HepG2 (cell line): ENCODE measurements around the gene DYNC1LI2. TPM values are rescaled to one million over a fixed set of nuclear protein-coding genes. Genes with fewer than 3 reads are reported as not detected.

ENCODE experiments used
- ATAC-seq: fragments of 200-7000 bp; cut with Tn5 transposase; 3 replicates; pipeline ENCODE4 v1.9.1; 2020; ENCODE audit warnings: mild to moderate bottlenecking, moderate library complexity
- BruUV-seq: library from RNA; stranded (reverse); fragments of 400-500 nt; replicated peaks from 2 replicates; lab custom pipeline; 2021; lab: Mats Ljungman, UMichigan
- CTCF ChIA-PET: fragments of 300-600 bp; formaldehyde crosslinking; extraction: SDS; loops from one replicate; lab custom pipeline; 2021; ENCODE audit warnings: low total read pairs, inconsistent platforms, low intra/inter-chr PET ratio; lab: Yijun Ruan, JAX
- POLR2A ChIA-PET: fragments of 350-600 bp; sonication (Branson Sonifier 250); formaldehyde crosslinking; loops from one replicate; lab custom pipeline; 2020; ENCODE audit warnings: antibody characterized with exemption, inconsistent platforms; lab: Yijun Ruan, JAX
- DNase-seq: peaks from one replicate; pipeline ENCODE4 v3.0.0-alpha.2; 2015; ENCODE audit warnings: low spot score
- FAIRE-seq: peaks from 3 replicates; lab custom pipeline; 2011; peaks lifted over from hg19 to GRCh38; lab: Jason Lieb, UNC
- H2AFZ ChIP-seq: one replicate; pipeline ENCODE4 v1.6.1; 2011; ENCODE audit warnings: low read length, inconsistent platforms
- H3K27ac ChIP-seq: fragments of 300-600 bp; 3 replicates; pipeline ENCODE4 v1.8.0; 2011; ENCODE audit warnings: mixed run types, mild to moderate bottlenecking, mixed read lengths, low read length, inconsistent platforms; ENCODE audit not compliant: insufficient read depth; ENCODE audit errors: extremely low read length
- H3K27me3 ChIP-seq, 2 experiments: fragments of 200-600 bp in 1 of 2; 2 replicates in 1 of 2; 3 replicates in 1 of 2; pipeline versions ENCODE4 v1.6.0 to v1.8.0; 2011; ENCODE audit warnings: low read length in 2 of 2, mild to moderate bottlenecking in 2 of 2, moderate library complexity in 2 of 2, inconsistent platforms in 1 of 2; ENCODE audit not compliant: insufficient read depth in 2 of 2, control insufficient read depth in 1 of 2
- H3K36me3 ChIP-seq, 2 experiments: fragments of 200-600 bp in 1 of 2; replicated peaks in 1 of 2; 2 replicates in 1 of 2; 3 replicates in 1 of 2; pipeline versions ENCODE4 v1.5.1 to v1.8.0; 2011; ENCODE audit warnings: low read length in 2 of 2, inconsistent platforms in 1 of 2; ENCODE audit not compliant: insufficient read depth in 2 of 2, control insufficient read depth in 1 of 2
- H3K4me1 ChIP-seq: 2 replicates; pipeline ENCODE4 v1.5.1; 2012; ENCODE audit warnings: low read length, inconsistent platforms; ENCODE audit not compliant: insufficient read depth
- H3K4me2 ChIP-seq: 2 replicates; pipeline ENCODE4 v1.6.0; 2011; ENCODE audit warnings: low read depth, low read length, inconsistent platforms
- H3K4me3 ChIP-seq, 3 experiments: fragments of 200-600 bp in 1 of 3; sonication (generic), shearing (Covaris generic) in 1 of 3; replicated peaks in 1 of 3; 2 replicates each; pipeline ENCODE4 v1.5.1; 2011 to 2016; ENCODE audit warnings: low read length in 3 of 3, inconsistent platforms in 2 of 3, low read depth in 2 of 3, mild to moderate bottlenecking in 2 of 3, control low read depth in 1 of 3, mixed read lengths in 1 of 3; ENCODE audit not compliant: insufficient read depth in 1 of 3
- H3K79me2 ChIP-seq: one replicate; pipeline ENCODE4 v1.6.1; 2011; ENCODE audit warnings: low read length, inconsistent platforms; ENCODE audit not compliant: insufficient read depth
- H3K9ac ChIP-seq: 2 replicates; pipeline ENCODE4 v1.6.0; 2011; ENCODE audit warnings: mild to moderate bottlenecking, low read depth, low read length, inconsistent platforms; ENCODE audit not compliant: insufficient read depth
- H3K9me3 ChIP-seq: 2 replicates; pipeline ENCODE4 v1.5.1; 2012; ENCODE audit warnings: mild to moderate bottlenecking, low read length
- H4K20me1 ChIP-seq: 2 replicates; pipeline ENCODE4 v1.6.0; 2011; ENCODE audit warnings: inconsistent platforms, mild to moderate bottlenecking, low read length, moderate library complexity; ENCODE audit not compliant: insufficient read depth
- AKAP8 ChIP-seq: sonication (generic); formaldehyde crosslinking; IDR thresholded peaks from 2 replicates; pipeline ENCODE4 v1.5.1; 2020; ENCODE audit warnings: mild to moderate bottlenecking, missing genetic modification reagents
- ARNT ChIP-seq: fragments of 450-650 bp; IDR thresholded peaks from 2 replicates; pipeline ENCODE4 v1.6.1; 2017
- ATM ChIP-seq: fragments of 450-650 bp; IDR thresholded peaks from 2 replicates; pipeline ENCODE4 v1.7.1; 2017; ENCODE audit warnings: mild to moderate bottlenecking, borderline replicate concordance
- ERF ChIP-seq: IDR thresholded peaks from 2 replicates; pipeline ENCODE4 v1.6.1; 2018; ENCODE audit warnings: missing biosample characterization, missing genetic modification reagents
- GATA4 ChIP-seq: sonication (generic); IDR thresholded peaks from 2 replicates; pipeline ENCODE4 v1.6.1; 2016; ENCODE audit warnings: antibody characterized with exemption, low read depth, borderline replicate concordance
- HOXA7 ChIP-seq: sonication (generic); formaldehyde crosslinking; IDR thresholded peaks from 2 replicates; pipeline ENCODE4 v1.8.1; 2022; ENCODE audit warnings: mild to moderate bottlenecking, missing genetic modification reagents, moderate library complexity
- PAX8 ChIP-seq: sonication (generic); formaldehyde crosslinking; IDR thresholded peaks from 2 replicates; pipeline ENCODE4 v1.8.0; 2022; ENCODE audit warnings: mild to moderate bottlenecking, missing genetic modification reagents, borderline replicate concordance
- REL ChIP-seq: sonication (generic); formaldehyde crosslinking; conservative IDR thresholded peaks from 2 replicates; pipeline ENCODE4 v1.8.0; 2022; ENCODE audit warnings: mild to moderate bottlenecking, missing genetic modification reagents, moderate library complexity
- RORA ChIP-seq: sonication (generic); formaldehyde crosslinking; IDR thresholded peaks from 2 replicates; pipeline ENCODE4 v1.5.0; 2020; ENCODE audit warnings: mild to moderate bottlenecking, missing genetic modification reagents, moderate library complexity
- SALL2 ChIP-seq: sonication (generic); formaldehyde crosslinking; IDR thresholded peaks from 2 replicates; pipeline ENCODE4 v1.8.1; 2023; ENCODE audit warnings: mild to moderate bottlenecking, missing genetic modification reagents, inconsistent platforms
- SIX4 ChIP-seq: sonication (generic); formaldehyde crosslinking; IDR thresholded peaks from 2 replicates; pipeline ENCODE4 v1.4.0; 2020; ENCODE audit warnings: missing genetic modification reagents
- SMC3 ChIP-seq: IDR thresholded peaks from 2 replicates; pipeline ENCODE4 v1.6.1; 2011; ENCODE audit warnings: low read length, improper control_type of control experiment
- TCF12 ChIP-seq, 2 experiments: fragments of 450-650 bp in 1 of 2; sonication (generic) in 1 of 2; formaldehyde crosslinking in 1 of 2; IDR thresholded peaks; 2 replicates each; pipeline versions ENCODE4 v1.6.1 to v1.8.0; 2017 to 2022; ENCODE audit warnings: antibody characterized with exemption in 1 of 2, mild to moderate bottlenecking in 1 of 2, missing genetic modification reagents in 1 of 2, moderate library complexity in 1 of 2
- TRIM24 ChIP-seq: sonication (generic); formaldehyde crosslinking; IDR thresholded peaks from 2 replicates; pipeline ENCODE4 v1.8.0; 2022; ENCODE audit warnings: mild to moderate bottlenecking, missing genetic modification reagents
- ZBTB20 ChIP-seq: sonication (generic); formaldehyde crosslinking; IDR thresholded peaks from 2 replicates; pipeline ENCODE4 v1.8.1; 2023; ENCODE audit warnings: missing genetic modification reagents, low read depth, mild to moderate bottlenecking, borderline replicate concordance
- ZBTB7B ChIP-seq: sonication (generic); formaldehyde crosslinking; IDR thresholded peaks from 2 replicates; pipeline ENCODE4 v1.4.0; 2020; ENCODE audit warnings: missing genetic modification reagents
- ZNF224 ChIP-seq: sonication (generic); formaldehyde crosslinking; IDR thresholded peaks from 2 replicates; pipeline ENCODE4 v1.5.0; 2020; ENCODE audit warnings: mild to moderate bottlenecking, missing genetic modification reagents
- ZNF567 ChIP-seq: sonication (generic); formaldehyde crosslinking; IDR thresholded peaks from 2 replicates; pipeline ENCODE4 v1.8.1; 2023; ENCODE audit warnings: mild to moderate bottlenecking, missing genetic modification reagents, borderline replicate concordance
- ZNF652 ChIP-seq: IDR thresholded peaks from 2 replicates; pipeline ENCODE4 v1.6.1; 2016; ENCODE audit warnings: low read depth, borderline replicate concordance
- ZNF724P ChIP-seq: sonication (generic); formaldehyde crosslinking; IDR thresholded peaks from 2 replicates; pipeline ENCODE4 v1.8.0; 2022; ENCODE audit warnings: missing genetic modification reagents, borderline replicate concordance
- ZNF747 ChIP-seq: sonication (generic); formaldehyde crosslinking; IDR thresholded peaks from 2 replicates; pipeline ENCODE4 v1.8.1; 2023; ENCODE audit warnings: missing genetic modification reagents, mild to moderate bottlenecking, borderline replicate concordance
- ZSCAN25 ChIP-seq: sonication (generic); formaldehyde crosslinking; IDR thresholded peaks from 2 replicates; pipeline ENCODE4 v1.8.0; 2022; ENCODE audit warnings: mild to moderate bottlenecking, missing genetic modification reagents
- WGBS: methylation state at CpG from one replicate; pipeline ENCODE4 v1.1.6; 2017; ENCODE audit warnings: low lambda C conversion rate; 5-methylcytosine and 5-hydroxymethylcytosine counted together
- in situ Hi-C: cut with HindIII; loops from 2 replicates; pipeline ENCODE4 v1.10.0; 2017; ENCODE audit warnings: low pct_unique_long_range_greater_than_20kb; ENCODE audit not compliant: extremely low pct_ligation_motif_present
- intact Hi-C: fragments of 100-400 bp; cut with micrococcal nuclease; formaldehyde crosslinking; loops from one replicate; pipeline ENCODE4 v1.10.0; 2022; ENCODE audit not compliant: unreplicated experiment
- polyA plus RNA-seq, 8 experiments: library from polyadenylated mRNA; depleted of rRNA in 3 of 8; stranded (reverse) in 7 of 8; unstranded in 1 of 8; fragments of >200 nt; fragmentation: Illumina TruSeq in 4 of 8; extraction: Trizol in 4 of 8; gene quantifications; 2 replicates each; pipeline versions ENCODE4 v1.2.1 to v1.2.3, GENCODE V29; 2011 to 2016; ENCODE audit warnings: low read depth in 4 of 8, missing spikeins in 1 of 8, mixed read lengths in 1 of 8; ENCODE audit not compliant: insufficient read depth in 1 of 8
- total RNA-seq, 5 experiments: library from RNA; depleted of rRNA; stranded (reverse); fragments of >200 nt; fragmentation: Illumina TruSeq; extraction: Trizol; gene quantifications; 2 replicates each; pipeline ENCODE4 v1.2.3, GENCODE V29; 2016; ENCODE audit warnings: low read depth in 1 of 5
- TF ChIP-seq, protein P1 (sequence below): IDR thresholded peaks from 2 replicates; pipeline ENCODE4 v1.6.1; 2016; ENCODE audit warnings: low read depth, control low read depth
- TF ChIP-seq, protein P2 (sequence below): sonication (generic); formaldehyde crosslinking; IDR thresholded peaks from 2 replicates; pipeline ENCODE4 v1.4.0; 2020; ENCODE audit warnings: missing genetic modification reagents

DYNC1LI2 gene
- total and polyA plus RNA-seq, 2 of the 13 experiments (the other 11 are each of a cell fraction or from before 2014, with no cell fraction given): 65.5 to 135 TPM

DNA sequence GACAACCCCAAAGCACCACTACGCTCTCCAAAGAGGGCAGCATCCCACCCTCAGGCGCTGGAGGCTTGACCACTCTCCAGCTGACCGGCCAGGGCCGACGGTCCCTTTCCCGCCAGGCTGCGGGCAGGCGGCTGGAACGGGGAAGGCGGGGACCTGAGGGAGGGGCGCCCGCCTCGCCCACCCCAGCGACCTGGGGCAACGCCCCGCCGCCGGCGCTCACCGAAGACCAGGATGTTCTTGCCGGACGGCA, 431 bp downstream of the DYNC1LI2 start:
- BruUV-seq: TSS peak; percentile 64
- TF ChIP-seq RORA (CRISPR knock-in tag) (no peak), SALL2 (peak; percentile 21; the same call in 1 of the 2 replicates), ZSCAN25 (no peak), ATM (no peak), ZNF567 (CRISPR knock-in tag) (no peak), AKAP8 (CRISPR knock-in tag) (no peak), ARNT (no peak), SIX4 (CRISPR knock-in tag) (no peak), TCF12 (IDR thresholded peaks at IDR 0.05) (no peak), TCF12 (CRISPR knock-in tag; IDR thresholded peaks at IDR 0.05) (no peak), REL (CRISPR knock-in tag) (no peak), ZNF224 (CRISPR knock-in tag) (no peak), HOXA7 (CRISPR knock-in tag) (no peak), ZNF724P (CRISPR knock-in tag) (no peak; the same call in 1 of the 2 replicates), SMC3 (no peak), ZNF652 (CRISPR knock-in tag) (no peak), GATA4 (no peak), ERF (CRISPR knock-in tag) (no peak), ZNF747 (CRISPR knock-in tag) (peak; percentile 30; the same call in 1 of the 2 replicates), PAX8 (CRISPR knock-in tag) (peak; percentile 75; the same call in 1 of the 2 replicates), ZBTB20 (CRISPR knock-in tag) (no peak), TRIM24 (CRISPR knock-in tag) (no peak), ZBTB7B (CRISPR knock-in tag) (0 out of 2 replicates have a peak, but pooled peaks have one; percentile 53)
- TF ChIP-seq, protein P1, sequence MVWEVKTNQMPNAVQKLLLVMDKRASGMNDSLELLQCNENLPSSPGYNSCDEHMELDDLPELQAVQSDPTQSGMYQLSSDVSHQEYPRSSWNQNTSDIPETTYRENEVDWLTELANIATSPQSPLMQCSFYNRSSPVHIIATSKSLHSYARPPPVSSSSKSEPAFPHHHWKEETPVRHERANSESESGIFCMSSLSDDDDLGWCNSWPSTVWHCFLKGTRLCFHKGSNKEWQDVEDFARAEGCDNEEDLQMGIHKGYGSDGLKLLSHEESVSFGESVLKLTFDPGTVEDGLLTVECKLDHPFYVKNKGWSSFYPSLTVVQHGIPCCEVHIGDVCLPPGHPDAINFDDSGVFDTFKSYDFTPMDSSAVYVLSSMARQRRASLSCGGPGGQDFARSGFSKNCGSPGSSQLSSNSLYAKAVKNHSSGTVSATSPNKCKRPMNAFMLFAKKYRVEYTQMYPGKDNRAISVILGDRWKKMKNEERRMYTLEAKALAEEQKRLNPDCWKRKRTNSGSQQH (CRISPR knock-in tag): peak; percentile 63; the same call in 1 of the 2 replicates
- TF ChIP-seq, protein P2, sequence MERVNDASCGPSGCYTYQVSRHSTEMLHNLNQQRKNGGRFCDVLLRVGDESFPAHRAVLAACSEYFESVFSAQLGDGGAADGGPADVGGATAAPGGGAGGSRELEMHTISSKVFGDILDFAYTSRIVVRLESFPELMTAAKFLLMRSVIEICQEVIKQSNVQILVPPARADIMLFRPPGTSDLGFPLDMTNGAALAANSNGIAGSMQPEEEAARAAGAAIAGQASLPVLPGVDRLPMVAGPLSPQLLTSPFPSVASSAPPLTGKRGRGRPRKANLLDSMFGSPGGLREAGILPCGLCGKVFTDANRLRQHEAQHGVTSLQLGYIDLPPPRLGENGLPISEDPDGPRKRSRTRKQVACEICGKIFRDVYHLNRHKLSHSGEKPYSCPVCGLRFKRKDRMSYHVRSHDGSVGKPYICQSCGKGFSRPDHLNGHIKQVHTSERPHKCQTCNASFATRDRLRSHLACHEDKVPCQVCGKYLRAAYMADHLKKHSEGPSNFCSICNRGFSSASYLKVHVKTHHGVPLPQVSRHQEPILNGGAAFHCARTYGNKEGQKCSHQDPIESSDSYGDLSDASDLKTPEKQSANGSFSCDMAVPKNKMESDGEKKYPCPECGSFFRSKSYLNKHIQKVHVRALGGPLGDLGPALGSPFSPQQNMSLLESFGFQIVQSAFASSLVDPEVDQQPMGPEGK (CRISPR knock-in tag): peak; percentile 70

More for the DNA sequence above, 431 bp downstream of the DYNC1LI2 start:
- ATAC-seq (peak; percentile 65), FAIRE-seq (no peak), DNase-seq (no peak)
- Histone ChIP-seq H3K9me3 (no peaks in the 10 kb centered on the region), H4K20me1 (peaks cover 12% of the 10 kb centered on the region; the same call in 1 of the 2 replicates), H3K36me3 (peaks cover 19 to 30% of the 10 kb centered on the region in 2 experiments), H3K4me3 (peak overlapping the region; percentile 77 to 94 (median 89)), H2AFZ (no peak overlapping the region), H3K4me2 (peak overlapping the region; percentile 99), H3K79me2 (peaks cover 48% of the 10 kb centered on the region), H3K9ac (peak overlapping the region; percentile 97), H3K4me1 (peaks cover 54% of the 10 kb centered on the region), H3K27me3 (no peaks in the 10 kb centered on the region; a peak in 1 of 5 replicates), H3K27ac (peak overlapping the region; percentile 74)
- 0% methylated on average over 10 of the region's 22 CpGs for WGBS
- intact Hi-C loops: loop anchor here (10.0 kb wide), 1 partner anchor 94 kb away; the partner anchor contains the start of gene CA7
- CTCF ChIA-PET: no interaction called here
- in situ Hi-C loops: no loop called here
- POLR2A ChIA-PET: interaction anchor here (0.6 to 1.5 kb wide), 4 partner anchors 9 to 122 kb away, joined by 3 to 7 read pairs (median 6); partner anchors contain the start of gene NAE1
